T-helper 22 cell (primary cell): ENCODE measurements around the gene ARHGDIG.

Experiments
- DNase-seq: peaks from one replicate; pipeline ENCODE4 v3.0.0-alpha.2; 2020; ENCODE audit warnings: low read depth

ARHGDIG gene

DNA sequence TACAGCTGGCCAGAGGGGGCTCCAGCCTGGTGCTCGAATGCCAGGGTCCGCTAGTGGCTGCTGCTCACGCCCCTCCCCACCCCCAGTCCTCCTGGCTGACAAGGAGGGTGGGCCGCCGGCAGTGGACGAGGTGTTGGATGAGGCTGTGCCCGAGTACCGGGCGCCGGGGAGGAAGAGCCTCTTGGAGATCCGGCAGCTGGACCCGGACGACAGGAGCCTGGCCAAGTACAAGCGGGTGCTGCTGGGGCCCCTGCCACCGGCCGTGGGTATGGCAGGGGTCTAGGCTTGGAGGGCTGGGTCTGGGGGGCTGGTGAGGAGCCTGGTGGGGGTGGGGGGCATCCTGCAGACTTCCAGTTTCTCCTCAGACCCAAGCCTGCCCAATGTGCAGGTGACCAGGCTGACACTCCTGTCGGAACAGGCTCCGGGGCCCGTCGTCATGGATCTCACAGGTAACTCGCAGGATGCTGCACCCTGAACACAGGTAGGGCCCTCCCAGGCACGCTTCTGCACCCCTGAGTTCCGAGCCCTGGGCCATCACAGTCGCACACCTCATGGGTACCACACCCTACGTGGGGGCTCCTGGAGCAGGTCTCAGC lies 1.4 kb downstream of the ARHGDIG start:
- DNase-seq = no peak

DNA sequence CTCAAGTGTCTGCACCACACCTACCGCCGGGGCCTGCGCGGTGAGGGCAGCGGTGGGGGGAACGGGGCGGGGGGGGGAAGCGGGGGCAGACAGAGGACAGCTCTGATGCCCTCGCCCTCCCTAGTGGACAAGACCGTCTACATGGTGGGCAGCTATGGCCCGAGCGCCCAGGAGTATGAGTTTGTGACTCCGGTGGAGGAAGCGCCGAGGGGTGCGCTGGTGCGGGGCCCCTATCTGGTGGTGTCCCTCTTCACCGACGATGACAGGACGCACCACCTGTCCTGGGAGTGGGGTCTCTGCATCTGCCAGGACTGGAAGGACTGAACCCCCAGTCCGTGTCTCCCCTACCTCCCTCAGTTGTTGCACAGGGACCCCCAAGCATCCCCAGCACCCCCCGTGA lies 2.1 kb downstream of the ARHGDIG start:
- no peak for DNase-seq

DNA sequence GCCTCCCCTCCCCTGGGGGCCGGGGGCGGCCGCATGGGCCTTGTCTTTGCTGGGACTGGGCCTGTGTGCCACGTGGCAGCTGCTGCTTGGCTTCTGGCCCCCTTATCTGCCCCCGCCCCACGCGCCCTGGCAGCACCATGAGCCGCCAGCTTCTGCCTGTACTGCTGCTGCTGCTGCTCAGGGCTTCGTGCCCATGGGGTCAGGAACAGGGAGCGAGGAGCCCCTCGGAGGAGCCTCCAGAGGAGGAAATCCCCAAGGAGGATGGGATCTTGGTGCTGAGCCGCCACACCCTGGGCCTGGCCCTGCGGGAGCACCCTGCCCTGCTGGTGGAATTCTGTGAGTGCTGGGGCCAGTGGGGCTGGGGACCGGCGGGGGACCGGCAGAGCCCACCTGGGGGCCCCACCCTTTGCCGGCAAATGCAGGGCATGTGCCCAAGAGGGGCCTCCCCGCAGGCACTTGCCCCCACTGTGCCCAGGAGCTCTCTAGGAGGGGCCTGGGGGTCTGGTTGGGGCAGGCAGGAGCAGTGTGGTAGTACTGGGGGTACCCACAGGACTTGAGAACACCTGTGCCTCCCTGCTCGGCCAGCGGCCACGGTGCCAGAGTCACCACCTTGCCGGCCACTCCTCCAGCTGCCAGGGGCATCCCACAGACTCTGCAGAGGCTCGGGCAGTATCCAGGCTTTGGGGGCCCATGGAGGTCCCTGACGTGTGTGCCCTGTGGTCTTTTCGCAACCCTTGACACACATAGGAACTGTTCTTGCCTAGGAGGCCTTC lies 2.8 kb downstream of the ARHGDIG start, which contains the start of gene PDIA2:
Gene PDIA2, plus strand, starts transcription at position 132 of the 773 bp plus-strand sequence. Its CDS starts 6 bp downstream, at position 138.
- DNase-seq = no peak

DNA sequence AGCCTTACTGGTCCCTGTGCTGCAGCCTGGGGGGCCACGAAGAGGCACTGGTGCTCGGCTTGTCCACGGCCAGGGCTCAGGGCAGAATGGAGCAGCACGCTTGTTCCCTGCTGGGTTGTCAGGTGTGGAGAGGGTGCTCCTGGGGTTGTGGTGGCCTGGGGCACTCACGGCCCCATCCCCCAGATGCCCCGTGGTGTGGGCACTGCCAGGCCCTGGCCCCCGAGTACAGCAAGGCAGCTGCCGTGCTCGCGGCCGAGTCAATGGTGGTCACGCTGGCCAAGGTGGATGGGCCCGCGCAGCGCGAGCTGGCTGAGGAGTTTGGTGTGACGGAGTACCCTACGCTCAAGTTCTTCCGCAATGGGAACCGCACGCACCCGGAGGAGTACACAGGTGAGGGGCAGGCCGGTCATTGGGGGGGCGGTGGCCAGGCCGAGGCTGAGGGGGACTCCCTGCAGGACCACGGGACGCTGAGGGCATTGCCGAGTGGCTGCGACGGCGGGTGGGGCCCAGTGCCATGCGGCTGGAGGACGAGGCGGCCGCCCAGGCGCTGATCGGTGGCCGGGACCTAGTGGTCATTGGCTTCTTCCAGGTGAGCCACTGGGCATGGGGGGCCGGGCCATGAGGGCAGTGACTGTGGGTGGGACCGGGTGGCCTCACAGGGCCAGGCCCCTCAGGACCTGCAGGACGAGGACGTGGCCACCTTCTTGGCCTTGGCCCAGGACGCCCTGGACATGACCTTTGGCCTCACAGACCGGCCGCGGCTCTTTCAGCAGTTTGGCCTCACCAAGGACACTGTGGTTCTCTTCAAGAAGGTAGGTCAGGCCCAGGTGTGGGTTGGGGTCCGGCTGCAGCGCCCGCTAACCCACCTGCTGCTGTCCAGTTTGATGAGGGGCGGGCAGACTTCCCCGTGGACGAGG lies 4.1 kb downstream of the ARHGDIG start:
- no peak for DNase-seq

DNA sequence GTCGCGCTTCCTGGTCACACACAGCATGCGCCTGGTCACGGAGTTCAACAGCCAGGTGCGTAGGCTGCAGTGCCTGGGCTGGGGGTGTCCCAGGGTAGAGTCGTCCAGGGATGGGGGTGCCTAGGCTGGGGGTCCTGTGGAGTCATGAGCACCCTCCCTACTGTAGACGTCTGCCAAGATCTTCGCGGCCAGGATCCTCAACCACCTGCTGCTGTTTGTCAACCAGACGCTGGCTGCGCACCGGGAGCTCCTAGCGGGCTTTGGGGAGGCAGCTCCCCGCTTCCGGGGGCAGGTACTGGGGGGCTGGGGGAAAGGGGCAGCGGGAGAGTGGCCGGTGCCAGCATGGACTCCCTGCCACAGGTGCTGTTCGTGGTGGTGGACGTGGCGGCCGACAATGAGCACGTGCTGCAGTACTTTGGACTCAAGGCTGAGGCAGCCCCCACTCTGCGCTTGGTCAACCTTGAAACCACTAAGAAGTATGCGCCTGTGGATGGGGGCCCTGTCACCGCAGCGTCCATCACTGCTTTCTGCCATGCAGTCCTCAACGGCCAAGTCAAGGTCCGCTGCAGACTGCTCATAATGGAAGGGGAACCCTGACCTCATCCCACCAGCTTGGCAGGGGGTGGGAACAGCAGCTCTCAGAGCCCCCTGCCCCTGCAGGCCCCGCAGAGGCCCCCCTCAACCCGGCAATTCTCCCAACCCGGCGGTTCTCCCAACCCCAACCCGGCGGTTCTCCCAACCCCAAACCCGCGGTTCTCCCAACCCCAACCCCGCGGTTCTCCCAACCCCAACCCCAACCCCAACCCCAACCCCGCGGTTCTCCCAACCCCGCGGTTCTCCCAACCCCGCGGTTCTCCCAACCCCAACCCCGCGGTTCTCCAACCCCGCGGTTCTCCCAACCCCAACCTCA lies 5.0 kb downstream of the ARHGDIG start:
- DNase-seq = no peak

DNA sequence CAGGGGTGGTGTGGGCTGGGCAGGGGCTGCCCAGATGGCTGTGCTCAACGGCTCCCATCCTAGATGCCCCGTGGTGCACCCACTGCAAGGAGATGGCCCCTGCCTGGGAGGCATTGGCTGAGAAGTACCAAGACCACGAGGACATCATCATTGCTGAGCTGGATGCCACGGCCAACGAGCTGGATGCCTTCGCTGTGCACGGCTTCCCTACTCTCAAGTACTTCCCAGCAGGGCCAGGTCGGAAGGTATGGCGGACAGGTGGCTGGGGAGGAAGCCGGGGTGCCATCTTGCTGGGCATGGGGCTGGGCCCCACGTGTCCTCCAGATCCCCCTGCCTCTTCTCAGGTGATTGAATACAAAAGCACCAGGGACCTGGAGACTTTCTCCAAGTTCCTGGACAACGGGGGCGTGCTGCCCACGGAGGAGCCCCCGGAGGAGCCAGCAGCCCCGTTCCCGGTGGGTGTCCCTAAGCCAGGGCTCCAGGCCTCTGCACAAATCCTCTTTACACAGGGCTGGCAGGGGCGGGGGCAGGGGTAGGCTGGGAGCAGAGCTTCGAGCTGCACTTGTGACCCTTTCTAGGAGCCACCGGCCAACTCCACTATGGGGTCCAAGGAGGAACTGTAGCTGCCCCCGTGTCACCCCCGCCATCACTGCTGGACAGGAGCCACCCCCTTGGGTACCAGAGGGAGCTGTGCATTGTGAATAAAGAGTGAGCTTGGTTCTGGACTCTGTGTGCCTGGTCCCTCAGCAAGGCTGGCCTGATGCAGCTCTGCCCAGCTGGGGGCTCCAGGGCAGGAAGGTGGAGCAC lies 6.3 kb downstream of the ARHGDIG start:
- no peak for DNase-seq

DNA sequence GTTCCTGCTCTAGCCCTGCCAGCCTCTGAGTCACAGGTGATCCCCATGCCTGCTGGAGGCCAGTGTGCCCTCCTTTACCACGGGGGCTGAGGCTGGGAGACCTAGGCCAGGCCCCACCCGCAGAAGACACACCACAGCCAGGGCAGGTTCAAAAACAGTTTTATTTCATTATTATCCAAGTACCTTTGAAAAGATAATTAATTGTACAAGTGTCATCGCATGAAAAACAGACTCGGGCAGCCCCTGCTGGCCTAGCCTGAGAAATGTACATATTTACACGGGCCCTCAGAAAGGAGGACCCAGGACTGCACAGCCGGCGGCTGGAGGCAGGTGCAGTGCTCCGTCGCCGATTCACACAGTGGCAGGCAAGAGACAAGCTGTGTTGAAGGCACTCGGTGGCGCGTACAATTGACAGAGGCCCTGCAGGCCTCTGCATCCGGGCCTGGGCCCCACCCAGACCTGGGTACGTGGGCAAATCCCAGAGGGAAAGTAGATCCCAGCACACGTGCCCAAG lies 7.0 kb downstream of the ARHGDIG start:
- no peak for DNase-seq

DNA sequence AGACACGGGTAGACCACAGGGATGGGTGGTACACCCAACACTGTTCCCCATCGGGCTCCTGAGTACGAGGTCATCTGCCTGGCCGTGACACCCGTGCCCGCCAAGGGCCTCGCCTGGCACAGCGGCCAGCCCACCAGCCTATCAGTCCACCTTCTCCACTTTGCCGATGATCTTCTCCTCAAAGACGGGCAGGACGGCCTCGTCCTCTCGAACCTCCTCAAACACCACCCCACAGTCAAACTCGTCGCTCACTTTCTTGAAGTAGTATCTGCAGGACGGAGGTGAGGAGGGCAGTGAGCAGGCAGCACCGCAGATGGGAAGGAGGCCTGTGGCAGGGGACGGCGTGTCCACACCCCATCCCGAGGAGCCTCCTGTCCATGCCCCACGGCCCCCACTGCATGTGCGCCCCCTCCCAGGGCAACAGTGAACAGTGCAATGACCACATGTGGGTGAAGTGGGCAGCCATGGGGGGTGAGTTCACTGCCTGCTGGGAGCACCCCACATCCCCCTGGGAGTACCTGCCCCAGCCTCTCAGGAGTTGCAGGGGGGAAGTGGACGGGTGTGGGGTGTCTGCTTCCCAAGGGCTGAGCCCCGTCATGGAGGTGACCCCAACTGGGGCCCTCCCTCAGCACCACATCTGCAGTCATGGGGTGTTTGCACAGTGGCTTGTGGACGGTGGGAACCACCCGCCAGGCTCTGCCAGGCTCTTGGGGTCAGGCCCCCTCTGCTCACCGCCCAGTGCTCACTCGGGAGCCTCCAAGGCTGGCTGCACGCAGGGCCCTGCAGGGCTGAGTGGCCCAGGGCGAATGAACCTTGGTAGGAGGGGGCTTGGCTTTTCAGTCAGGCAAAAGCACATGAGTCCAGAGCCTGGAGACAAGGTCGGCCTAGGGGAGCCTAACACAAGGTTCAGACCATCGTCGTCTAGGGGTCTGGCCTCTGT lies 7.9 kb downstream of the ARHGDIG start:
- no peak for DNase-seq

DNA sequence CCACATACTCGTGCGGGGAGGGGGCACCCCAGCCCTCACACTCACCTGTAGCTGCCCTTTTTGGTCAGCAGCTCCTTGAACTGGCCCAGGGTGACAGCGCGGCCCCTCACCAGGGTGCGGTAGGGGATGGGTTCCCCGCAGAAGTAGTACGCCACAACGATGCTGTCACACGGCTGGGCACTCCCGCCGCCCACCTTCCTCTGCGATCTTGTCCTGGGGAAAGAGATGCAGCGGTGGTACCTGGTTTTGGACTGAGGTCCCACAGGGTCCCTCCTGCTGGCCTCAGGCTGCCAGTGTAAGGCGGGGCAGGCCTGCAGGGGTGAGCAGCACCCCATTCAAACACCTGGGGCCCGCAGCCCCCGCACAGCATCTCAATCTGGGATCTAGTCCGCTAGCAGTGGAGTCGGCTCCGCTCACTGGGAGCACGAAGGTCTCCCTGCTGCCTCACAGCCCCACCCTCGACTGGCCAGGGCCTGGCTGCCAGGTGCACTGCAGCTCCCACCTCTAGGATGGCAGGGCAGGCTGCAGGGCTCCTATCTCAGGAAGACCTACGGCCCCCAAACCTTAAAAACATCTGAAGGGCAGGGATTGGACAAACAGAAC lies 9.1 kb downstream of the ARHGDIG start:
- no peak for DNase-seq

DNA sequence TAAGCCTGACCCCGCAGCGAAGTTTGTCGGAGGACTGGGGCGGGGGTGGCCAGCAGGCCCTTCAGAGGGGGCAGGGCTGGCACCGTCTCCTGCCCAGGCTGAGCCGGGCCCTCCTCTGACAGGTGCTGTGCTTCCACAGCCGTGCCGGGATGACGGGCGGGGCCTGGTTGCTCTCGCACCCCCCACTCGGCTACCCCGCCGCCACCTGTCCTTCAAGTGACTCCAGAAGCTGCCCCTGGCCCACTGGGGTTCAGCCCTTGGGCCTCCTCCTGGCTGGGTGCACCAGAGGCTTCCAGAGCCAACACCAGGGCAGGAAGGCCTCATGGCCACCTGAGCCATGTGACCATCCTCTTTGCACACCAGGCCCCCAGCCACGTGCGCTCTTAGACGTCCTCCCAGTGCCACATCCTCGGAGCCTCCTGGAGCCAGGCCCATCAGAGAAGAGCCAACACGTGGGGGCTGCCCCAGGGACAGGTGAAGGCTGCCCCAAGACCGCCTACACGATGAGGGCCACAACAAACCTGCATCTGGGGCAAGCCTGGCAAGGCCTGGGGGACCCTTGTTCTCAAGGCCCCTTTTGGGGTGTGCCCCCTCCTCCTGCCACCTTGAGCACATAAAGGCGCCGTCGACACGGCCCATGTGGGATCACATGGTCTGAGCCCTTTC lies 9.8 kb downstream of the ARHGDIG start:
- no peak for DNase-seq

DNA sequence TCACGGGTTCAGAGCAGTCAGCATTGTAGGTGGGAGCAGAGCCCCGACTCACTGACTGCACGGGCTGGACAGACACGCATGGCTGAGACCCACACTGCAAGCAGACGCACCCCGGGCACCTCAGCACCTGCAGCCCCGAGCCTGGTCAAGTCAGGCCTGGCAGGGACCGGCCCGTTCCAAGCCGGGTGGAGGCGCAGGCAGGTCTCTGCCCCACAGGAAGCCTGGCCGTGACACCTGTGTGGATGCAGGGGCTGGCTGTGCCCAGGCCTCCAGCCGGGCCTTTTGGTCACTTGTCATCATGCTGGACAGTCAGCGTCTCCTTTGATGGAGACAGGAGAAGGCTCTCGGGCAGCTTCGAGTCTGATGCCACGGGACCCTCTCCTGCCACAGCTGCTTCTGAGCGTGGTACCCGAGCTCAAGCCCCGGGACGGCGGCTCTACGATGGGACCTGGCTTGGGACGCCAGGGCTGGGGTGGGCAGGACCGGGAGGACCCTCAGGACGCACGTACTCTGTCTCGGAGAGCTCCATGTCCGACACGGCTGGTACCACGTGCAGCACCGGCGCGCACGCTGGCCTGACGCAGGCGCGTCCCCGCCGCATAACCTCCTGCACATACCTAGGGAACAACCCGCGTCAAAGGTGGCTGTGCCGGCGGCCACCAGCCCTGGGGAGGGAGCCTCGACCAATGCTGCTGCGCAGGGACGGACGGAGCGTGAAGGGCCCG lies 10.5 kb downstream of the ARHGDIG start:
- DNase-seq = no peak

DNA sequence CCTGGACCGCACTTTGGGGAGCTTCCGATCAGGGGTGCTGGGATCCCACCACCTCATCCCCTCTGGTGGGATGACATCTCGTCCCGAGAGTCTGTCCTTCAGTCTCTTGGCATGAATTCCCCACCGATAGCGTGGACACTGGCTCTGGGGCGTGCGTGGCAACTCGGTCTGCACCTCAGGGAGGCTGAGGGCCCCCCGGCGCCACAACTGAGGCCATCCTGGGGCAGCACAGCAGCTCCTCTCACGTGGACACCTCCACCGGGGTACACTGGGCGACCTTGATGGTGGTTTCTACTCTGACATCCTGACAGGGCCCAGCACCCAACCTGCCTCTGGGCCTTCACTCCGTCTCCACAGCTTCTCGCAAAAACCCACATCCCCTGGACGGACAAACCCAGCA lies 11.1 kb downstream of the ARHGDIG start:
- DNase-seq = no peak

DNA sequence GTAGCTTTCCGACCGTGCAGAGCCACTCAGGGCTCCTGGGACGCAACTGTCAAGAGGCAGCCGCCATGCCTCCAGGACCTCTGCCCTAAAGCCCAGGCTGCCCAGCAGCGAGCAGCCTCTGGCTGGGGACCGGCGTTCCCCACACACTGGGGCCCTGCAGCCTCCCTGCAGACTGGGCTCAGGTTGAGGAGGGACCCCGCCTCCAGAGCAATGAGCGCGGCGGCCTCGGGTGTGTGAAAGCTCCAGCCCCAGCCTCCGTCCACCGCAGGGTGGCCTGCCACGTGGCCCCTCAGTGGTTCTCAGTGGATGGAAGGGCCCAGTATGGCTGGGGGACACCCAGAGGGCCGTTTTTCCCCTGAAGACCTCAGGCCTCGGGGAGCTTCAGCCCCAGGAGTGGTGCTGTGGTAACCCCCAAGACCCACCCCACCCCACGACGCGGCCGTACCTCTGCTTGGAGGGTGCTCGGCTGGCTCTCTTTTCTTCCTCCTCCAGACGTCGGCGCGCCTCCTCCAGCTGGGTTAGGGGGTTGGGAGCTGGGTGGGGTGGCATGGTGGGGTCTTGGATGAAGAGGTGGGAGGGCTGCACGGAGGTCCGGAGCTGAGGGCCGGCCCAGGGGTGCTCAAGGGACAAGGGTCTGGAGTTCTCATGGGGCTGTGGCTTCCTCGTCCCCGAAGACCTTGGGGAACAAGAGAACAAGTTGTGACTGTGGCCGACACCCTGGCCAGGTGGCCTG lies 12.8 kb downstream of the ARHGDIG start:
- DNase-seq = no peak

DNA sequence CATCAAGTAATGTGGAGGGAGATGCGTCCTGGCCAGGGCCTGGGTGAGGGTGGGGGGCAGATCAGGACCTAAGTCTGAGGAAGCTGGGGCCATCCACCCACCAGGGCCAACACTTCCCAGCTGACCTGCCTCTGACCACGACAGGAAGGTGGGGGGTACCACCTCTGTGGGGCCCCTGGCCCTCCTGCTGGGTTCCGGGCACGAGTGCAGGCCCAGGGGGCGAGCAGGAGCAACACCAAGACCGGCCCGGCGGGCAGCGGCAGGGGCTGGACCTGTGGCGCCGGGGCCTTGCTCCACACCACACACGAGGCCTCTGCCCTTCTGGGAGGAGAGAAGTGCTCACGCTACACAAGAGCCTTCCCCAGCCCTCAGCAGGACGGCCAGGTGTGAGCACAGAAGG lies 15.9 kb downstream of the ARHGDIG start:
- no peak for DNase-seq

DNA sequence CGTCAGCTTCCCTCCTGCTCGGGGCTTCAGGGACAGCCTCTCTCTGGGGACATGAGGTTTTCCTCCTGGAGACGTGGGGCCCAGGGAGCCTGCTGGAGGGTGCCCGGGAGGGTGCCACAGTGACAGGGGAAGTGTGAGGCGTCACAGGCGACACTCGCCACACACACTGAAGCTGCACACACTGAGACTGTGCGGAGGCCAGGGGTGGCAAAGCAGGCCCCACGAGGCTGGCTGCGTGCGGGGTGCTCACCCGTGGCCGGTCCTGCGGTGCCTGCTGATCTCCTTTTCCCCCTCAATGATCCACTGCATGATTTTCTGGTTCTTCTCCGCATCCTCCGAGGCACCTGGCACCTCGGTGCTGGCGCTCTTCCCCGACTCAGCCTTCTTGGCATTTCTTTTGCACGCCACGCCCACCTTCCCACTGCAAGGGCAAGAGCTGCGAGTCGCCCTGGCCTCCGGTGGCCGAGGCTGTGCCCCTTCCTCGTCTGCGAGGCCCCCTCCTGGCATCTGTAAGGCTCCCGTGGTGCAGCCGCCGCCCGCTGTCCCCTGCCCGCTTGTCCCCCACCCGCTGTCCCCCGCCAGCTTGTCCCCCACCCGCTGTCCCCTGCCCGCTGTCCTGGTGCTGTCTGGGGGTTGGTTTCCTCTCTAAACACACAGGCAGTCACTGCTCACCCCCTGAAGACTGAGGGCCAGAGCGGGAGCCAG lies 16.6 kb downstream of the ARHGDIG start:
- no peak for DNase-seq

DNA sequence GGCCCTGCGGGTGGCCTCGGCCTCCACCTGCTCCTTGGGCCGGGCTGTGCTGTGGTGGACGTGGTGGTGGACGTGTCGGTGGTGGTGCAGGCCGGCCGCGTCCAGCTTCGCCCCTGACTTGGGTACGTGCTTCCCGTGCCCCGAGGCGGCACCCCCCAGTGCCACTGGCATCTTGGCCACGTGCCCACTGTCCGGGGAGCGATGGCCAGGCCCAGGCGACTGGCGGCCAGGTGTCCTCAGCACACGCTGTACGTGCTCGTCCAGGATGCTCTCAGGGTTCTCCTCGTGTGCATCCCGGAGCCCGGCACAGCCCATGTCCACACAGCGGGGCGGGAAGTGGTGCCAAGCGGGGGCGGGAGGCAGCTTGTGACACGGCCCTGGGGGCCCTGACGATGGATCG lies 17.4 kb downstream of the ARHGDIG start:
- no peak for DNase-seq
